NCI-H748 treated with DMSO at 0.1 percent for 48 hours (cell line): Measurements from ENCODE around the gene LMO2.

Experiments used
- DNase-seq: peaks from one replicate; lab custom pipeline; 2025; lab: John Stamatoyannopoulos, UW

LMO2 gene

DNA sequence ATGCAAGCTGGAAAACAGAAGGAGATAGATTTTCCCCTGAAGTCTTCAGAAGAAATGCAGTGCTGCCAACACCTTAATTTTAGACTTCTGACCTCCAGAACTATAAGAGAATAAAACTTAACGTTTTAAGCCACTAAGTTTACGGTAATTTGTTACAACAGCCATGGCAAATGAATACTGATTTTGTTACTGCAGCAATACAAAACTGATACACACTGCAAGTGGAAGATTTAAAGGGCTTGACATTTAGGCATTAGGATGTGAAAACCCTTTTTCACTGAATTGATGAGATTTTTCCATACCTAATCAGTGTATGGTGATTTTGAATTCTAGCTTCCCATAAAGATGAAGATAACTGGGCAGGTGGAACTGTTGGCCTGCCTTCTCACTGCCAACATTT, 22.1 kb upstream of the LMO2 start:
- DNase-seq = no peak

DNA sequence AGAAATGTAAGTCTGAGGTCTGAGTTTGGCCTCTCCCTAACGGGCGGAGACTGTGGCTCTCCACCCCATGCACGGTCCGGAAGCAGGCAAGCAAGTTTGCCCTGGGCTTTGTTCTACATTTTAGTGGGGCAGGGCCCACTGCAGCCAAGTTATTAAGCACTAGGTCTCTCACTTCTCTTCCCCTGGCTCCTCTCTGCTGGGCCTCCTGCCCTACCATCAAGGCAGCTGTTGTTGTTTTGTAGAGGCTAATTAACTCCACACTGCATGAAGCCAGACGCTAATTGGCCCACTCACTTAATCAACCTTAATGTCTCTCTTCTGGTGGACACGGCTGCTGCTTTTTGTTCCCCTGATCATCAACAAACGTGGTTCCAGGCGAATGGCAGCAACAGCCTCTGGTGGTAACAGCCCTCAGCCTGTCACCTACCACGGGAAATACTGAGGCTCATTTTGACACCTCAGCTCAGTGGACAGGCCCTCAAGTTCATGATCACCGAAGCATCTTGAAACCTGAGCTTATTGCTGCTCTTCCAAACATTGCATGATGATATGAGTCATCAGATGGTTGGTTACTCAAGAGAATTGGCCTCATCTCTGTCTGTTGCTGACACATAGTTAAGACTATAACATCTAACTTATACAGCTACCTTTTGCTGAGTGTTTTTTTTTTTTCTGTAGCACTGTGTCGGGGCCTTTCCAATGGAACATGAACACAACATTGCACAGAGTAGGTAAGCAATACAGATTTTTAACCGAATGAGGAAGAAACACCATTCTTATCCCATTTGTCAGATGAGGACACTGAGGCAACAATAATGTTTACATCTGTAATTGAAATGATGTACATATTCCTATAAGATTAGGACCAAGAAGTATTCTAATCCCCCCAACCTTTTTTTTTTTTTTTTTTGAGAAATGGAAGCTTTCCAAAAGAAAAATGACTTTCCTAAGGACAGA, 20.8 kb upstream of the LMO2 start:
- peak; percentile 57 for DNase-seq

DNA sequence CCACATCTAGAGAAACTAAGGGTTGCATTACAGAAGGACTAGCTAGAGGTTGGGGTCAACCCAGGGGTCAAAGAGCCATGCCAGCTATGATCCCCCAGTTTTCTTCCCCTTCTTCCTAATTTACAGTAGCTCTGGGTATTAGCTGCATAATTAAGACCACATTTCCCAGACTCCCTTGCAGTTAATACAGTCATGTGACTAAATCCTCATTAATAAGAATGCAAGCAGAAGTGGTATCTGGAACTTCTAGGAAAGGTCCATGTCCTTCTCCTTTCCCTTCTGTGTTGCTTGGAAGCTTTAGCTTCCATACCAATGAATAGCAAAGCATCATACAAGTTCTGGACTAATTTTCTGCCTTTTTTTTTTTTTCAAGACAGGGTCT, 19.1 kb upstream of the LMO2 start:
- DNase-seq = no peak

DNA sequence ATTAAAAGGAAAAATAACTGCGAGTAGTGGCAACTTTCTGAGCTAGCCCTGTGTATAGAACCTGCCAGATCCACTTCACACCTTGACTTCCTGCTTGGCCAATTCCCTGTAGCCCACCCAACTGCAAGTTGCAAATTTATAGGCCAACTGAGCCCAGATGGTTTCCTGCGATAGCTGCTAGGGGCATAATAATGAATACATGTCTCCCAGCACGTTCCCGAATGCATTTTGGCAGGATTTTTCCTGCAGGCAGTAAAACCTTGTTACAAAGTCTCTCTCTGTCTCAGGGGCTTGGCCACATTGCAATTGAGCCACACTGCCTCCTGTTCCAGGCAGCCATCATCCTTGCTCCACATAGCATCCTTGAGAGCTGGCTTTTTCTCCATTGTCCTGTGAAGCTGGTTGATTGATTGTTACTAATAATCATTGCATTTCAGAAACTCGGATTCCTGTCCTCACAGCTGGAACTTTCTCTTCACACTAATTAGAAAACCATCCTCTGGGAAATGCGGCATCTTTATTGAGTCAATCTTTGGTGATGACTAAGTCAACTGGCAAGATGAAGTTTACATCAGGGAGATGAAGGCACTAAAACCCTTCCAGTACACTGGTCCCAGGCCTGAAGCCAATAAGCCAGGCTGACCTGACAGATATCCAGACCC, 18.6 kb upstream of the LMO2 start:
- DNase-seq = no peak

DNA sequence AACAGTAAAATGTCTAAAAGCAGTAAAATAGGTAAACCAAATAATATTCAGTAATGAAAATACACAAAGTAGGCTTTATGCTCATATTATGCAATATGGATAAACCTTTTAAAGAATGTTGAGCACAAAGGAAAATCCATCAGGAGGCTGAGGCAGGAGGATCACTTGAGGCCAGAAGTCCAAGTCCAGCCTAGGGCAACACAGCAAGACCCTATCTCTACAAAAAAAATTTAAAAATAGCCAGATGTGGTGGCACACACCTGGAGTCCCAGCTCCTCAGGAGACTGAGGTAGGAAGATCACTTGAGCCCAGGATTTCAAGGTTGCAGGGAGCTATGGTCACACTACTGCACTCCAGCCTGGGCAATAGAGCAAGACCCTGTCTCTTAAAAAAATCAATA, 17.7 kb upstream of the LMO2 start:
- DNase-seq = no peak

DNA sequence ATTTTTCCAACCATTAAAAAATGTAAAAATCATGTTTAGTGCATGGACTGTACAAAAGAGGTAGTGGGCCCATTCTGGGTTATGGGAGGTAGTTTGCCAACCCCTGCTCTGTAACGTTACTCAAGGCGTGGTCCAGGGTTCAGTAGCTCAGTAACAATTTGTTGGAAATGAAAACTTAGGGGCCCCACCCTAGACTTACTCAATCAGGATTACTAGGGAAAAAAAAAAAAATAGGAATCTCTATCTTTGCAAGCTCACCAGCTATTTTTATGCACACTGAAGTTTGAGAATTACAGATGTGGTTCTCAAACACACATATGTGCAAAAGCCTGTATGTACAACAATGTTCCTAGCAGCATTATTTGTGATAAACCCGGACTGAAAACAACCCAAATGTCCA, 17.3 kb upstream of the LMO2 start:
- DNase-seq = no peak

DNA sequence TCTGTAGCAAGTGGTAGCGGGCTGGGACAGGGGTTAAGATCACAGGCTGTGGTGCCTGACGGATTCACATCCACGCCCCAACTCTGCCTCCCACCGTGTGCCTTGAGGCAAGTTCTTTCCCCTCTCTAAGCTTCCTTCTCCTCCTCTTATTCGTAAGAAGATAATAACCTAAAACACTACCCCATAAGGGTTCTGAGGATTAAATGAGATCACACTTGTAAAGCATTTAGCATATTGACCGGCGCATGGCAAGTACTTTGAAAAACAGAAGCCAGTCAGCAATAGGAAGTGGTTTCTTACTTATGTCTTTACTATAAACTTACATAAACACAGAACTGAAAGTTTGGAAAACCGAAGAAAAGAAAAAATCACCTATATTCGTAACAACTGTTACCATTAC, 15.5 kb upstream of the LMO2 start:
- DNase-seq = no peak

DNA sequence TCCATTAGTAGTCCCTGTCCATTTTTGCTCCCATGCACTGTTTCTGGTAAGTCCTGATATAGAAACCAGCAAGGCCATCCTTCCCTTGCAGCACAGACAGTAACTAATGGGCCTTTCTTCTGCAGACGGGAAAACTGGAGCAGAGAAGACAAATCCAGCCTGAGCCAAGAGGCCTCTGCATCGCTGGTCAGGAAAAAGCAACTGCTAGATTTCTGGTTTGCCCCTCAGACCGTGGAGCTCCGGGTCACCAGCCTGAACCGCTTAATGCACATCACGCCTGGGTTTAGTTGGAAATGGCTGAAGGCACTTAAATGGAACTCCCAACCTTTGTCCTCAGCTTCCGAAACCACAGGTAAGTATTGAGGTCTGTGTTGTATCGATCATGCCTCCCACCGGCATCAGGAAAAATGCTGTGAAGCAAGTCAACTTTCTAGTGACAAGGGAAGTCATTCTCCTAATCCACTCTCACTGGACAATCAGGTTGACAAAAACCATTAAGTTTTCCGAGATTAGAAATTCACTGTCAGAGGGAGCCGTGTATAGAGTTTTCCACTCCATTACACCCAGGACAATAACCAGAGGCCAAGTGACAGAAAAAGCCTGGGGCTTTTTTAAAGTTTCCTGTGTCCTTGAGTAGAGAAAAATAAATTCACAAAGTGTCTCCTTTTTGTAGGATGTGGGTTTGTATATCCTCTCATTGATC, 14.8 kb upstream of the LMO2 start:
- DNase-seq = no peak

DNA sequence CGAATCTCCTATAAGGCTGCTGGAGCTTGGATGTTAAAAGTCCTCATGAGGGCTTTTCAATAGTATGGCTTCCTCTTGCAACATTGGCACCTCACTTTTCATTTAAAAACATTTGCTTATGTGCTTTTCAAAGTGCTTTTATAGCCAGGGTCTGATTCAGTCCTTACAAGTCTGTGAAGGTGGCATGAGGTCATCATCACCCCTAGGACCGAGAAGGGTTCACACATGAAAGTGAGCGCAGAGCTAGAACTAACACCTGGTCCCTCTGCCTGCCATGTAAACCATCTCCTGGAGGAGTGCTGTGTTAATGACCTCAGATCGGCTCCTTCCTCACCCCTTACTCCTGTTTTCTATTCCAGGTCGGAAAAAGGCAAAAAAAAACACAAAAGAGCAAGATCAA, 12.2 kb upstream of the LMO2 start:
- DNase-seq = no peak

DNA sequence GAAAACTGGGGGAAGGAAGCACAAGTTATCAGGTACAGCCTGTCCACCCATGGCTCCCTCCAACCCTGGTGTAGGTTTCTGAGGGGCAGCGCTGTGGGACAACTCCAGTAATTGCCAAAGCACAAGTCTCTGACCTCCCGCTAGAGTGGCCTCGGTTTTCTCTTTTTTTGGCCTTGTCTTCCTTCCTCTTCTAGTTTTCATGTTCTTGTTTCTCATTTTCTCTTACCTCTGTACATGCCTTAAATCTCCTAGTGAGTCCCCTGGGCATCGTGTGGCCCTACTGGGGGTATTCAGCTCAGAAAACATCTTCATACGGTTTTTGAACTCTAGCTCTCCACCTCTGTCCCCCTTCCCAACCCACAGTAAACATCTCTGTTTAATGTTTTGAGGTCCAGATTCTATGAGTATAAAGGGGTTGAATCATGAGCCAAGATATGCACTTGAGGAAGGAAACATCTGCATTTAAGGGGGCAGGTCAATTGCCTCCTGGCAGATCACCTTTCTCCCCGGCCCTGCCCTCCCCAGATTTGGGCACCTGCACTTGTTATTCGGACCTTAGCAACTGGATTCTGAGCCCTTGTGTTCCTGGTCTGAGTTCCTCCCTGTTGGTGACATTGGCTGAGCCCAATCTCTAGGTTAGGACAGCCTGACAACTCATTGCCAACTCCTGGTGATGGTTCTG, 8.4 kb upstream of the LMO2 start:
- no peak for DNase-seq

DNA sequence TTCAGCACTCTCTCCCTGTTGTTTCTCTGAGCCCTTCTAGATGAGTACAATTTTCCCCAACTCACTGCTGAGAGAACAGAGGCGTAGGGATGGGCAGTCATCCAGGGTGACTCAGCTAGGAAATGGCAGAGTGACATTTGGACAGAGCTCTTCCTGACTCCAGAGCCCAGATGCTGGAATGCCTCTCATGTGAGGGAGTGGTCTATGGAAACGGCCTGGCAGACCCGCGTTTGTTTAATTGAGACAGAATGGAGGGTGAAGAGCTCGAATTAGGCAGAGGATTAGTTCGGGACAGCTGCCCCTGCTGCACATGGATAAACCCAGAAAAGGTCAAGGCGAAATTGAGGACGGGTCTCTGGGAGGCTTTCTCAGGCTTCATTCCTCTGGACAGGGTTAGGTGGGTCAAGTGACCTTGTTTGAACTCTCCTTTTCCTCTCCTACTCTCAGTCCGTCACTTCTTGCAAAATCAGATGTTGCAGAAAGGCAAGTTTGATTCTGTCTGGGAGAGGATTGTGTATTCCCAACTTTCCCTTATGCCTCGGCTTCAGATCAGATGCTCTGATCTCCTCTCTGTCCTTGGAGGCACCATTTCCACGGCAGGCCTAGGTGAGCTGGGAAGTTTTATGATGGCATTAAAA, 7.6 kb upstream of the LMO2 start:
- DNase-seq = no peak

DNA sequence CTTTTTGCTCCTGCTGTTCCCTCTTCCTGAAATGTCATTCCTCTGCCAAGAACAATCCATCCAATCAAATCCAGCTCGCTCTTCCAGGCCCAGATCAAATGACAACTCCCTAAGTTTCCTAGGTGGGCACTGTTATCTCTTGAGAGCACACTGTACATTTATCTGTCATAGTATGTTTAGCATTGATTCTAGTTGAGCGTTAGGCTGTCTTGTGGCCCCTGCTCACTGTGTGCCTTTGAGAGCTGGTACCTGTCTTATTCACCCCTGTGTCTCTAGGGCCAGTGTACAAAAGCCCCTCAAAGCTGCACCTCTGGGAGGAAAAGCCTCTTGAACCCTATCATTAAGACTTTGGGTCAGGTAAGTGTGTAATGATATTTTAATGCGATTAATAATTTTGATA, 7.1 kb upstream of the LMO2 start:
- DNase-seq = no peak

DNA sequence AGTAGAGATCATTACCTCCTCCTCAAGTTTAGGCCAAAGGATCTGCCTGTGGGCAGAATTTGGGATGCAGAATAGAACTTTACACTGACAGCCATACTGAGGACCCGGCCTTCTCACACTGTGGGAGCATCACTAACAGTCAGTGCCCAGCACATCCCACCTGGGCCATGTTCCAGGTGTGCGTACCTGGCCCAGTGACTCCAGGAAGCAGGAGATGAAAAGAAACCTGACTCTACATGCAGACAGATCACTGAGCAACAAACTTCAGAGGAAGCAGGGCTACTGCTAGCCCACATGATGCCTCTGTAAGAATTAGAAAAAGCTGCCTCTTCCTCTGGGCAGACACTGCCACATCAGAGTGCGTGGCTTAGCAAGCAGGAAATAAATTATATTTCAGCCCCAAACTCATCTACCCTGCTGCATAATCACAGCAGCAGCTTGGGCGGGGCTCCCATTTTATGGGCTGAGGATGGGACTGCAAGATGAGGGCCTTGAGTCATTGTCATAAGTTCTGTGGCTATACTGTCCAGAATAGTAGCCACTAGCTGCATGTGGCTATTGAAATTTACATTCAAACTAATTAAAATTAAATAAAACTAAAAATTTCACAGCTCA, 6.0 kb upstream of the LMO2 start:
- no peak for DNase-seq

DNA sequence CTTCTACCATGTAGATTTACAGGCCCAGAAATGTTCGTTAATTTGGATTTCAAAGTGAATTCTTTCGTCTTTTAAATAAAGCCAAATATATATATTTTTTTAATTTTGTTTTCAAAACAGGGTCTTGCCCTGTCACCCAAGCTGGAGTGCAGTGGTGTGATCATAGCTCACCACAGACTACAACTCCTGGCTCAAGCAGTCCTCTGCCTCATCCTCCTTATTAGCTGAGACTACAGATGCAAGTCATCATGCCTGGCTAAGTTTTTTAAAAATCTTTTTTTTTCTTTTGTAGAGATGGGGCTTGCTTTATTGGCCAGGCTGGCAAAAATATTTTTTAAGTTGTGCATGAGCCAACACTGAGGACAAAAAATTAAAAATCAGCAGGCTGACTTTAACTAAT, 5.0 kb upstream of the LMO2 start:
- DNase-seq = no peak

DNA sequence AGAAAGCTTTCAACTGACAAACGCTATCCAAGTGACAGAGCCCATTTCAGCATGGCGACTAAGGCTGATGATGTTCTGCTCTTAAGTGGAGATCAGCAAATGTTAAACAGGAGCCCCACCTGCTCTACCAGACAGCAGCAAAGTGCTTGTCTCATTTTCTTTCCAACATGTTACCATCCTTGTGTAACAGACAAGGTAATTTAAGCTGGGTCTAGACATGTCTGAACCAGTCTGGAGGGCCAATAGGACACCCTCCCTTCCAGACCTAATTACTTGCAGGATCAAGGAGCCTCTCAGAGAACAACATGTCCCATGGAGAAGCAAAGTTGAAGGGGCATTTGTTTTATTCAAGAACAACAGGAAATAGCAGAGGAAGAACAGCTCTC, 3.9 kb upstream of the LMO2 start:
- DNase-seq = no peak

DNA sequence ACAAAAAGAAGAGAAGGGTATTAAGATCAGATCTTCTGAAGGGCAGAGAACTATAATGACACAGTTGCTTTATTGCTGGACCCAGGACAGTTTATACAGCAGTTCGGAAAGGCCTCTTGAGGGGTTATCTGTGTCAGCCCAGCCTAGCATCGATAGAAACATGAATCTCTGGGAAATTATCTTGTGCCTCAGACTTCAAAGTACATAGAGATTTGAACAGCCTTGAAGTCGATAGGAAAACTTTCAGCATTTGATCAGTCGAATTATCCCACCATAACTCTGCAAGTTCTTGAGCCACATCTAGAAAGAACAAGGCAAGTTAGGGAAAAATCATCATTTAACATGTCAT, 2.5 kb upstream of the LMO2 start:
- no peak for DNase-seq

DNA sequence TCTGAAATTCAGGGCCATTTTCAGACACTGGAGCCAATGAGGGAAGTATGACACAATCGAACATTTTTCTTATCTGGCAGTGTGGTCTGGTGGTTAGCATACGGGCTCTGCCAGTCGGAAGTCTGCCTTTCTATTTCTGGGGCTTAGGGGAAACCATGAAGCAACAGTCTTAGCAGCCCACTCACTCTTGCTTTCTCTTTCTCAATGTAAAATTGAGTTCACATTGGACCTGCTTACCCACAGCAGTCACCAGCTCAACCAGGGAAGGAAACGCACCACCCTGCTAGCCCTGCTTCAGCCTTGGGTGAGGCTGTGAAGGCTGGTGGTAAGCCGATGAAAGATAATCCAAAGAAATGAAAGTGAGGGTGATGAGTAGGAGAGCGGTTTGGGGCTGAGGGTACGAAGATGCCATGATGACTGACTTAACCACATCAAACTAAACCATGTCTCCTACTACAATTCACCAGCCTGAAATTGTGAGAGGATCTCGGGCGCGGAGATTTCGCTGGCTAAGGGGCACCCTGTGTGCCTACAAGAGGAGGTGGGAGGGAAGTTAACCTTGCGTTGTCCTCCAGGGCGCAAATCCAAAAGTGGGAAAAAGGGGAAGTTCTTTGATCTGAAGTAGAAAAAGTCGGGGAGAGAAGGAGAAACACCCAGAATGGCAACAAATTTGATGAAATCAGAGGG, 2.0 kb upstream of the LMO2 start:
- DNase-seq = no peak

DNA sequence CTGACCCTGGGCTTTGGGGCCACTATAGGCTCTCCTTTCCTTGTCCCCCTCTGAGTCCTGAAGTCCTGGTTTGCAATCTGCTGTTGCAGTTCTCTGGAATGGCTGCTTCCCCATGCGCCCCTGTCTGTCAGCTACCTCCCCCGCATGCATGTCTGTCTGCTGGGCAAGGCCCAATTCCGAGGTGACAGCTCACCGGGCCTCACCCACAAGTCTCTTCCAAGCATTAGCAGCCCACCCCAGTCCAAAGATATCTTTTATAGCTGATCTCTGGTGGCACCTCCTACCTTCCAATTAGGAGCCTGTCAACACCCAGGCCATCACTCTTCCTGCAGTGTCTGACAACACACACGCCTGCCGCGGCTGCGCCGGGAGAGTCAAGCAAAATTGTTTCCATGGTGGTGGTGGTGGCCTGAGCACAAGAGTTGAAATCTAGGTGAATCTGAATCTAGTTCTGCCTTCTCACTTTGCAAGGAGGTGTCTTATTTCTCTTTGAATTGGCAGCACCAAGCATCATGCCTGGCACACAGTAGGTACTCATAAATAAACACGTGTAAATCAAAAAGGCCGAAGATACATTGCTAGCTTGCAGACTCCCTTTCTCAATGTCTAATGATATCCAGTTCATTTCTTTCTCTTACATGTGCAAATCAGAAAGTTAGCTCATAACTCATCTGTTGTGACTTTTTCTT, 1.2 kb upstream of the LMO2 start:
- DNase-seq = no peak

DNA sequence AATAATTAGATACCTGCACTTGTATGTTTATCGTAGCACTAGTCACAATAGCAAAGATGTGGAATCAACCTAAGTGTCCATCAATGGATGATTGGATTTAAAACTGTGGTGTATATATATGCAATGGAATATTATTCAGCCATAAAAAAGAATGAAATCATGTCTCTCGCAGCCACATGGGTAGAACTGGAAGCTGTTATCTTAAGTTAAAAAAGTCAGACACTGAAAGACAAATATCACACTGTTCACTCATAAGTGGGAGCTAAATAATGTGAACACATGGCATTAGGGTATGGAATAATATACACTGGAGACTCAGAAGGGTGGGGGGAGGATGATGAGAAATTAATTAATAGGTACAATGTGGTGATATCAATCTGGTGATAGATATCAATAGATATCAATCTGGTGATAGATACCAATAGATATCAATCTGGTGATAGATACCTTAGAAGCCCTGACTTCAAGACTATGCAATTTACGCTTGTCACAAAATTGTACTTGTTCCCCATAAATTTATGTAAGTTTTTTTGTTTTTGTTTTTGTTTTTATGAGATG, 2.0 kb downstream of the LMO2 start:
- no peak for DNase-seq

DNA sequence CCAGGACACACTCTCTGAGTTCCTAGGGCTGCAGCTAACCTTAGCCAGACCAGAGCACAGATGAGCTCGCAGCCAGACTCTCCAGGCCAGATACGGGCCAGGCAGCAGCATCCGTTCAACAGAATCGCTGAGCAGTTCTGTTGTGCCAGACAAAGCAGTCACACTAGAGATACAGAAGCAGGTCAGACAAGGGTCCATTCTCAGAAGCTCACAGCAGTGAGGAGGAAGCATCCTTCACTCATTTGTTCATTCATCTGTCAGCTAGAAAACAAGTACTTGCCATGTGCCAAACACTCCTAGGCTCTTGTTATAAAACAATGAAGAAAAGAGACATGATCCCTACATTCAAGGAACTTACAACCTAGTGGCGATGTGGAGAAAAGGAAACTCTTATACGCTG, 2.6 kb downstream of the LMO2 start:
- DNase-seq = no peak
